Measurements from ENCODE around the gene RPS10.

GRCh38 chr6:34383656-34384320 is 42.1 kb downstream of the RPS10 start:
- TF ChIP-seq, protein P1, sequence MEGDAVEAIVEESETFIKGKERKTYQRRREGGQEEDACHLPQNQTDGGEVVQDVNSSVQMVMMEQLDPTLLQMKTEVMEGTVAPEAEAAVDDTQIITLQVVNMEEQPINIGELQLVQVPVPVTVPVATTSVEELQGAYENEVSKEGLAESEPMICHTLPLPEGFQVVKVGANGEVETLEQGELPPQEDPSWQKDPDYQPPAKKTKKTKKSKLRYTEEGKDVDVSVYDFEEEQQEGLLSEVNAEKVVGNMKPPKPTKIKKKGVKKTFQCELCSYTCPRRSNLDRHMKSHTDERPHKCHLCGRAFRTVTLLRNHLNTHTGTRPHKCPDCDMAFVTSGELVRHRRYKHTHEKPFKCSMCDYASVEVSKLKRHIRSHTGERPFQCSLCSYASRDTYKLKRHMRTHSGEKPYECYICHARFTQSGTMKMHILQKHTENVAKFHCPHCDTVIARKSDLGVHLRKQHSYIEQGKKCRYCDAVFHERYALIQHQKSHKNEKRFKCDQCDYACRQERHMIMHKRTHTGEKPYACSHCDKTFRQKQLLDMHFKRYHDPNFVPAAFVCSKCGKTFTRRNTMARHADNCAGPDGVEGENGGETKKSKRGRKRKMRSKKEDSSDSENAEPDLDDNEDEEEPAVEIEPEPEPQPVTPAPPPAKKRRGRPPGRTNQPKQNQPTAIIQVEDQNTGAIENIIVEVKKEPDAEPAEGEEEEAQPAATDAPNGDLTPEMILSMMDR (conservative IDR thresholded peaks at IDR 0.05; ENCODE audit: low read length) = no peak
- TF ChIP-seq EZH2phosphoT487 (IDR thresholded peaks at IDR 0.05; ENCODE audit: borderline replicate concordance, low read depth, low read length) = no peak

Data from OCI-LY7 (cell line).